HG02938 (cell line): ENCODE results near the gene STIP1.
"Not testable (repeated sequence)": the region's sequence is repeated elsewhere in the genome, so short reads cannot be mapped to it uniquely, and the experiment has no call there.

Source experiments
- ATAC-seq: cut with Tn5 transposase; IDR thresholded peaks from one replicate; pipeline ENCODE4 v1.9.1; 2021; ENCODE audit warnings: mild to moderate bottlenecking, moderate library complexity; ENCODE audit not compliant: unreplicated experiment

Gene STIP1

DNA sequence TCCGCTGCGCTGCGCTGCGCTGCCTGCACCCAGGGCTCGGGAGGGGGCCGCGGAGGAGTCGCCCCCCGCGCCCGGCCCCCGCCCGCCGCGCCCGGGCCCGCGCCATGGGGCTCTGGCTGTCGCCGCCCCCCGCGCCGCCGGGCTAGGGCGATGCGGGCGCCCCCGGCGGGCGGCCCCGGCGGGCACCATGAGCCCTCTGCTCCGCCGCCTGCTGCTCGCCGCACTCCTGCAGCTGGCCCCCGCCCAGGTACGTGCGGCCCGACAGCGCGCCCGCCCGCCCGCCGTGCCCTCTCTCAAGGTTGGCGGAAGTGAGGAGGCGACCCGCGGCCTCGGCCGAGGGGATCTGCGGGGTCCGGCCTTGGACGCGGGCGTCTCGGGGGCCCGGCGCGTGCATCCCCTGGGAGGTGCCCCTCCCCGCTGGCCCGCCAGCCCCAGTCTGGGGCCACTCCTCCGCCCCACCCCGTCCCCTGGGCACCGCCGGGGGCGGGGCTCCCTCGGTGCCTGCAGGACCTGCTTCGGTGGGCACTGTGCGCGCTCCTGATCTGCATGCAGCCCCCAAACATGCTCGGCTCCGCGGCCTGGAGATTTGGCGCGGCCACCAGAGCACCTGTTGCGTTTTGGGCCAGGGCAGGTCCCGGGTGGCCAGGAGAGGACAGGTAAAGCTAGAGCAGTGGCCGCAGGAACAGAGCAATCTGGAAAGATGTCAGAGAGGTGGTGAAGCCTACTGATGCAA lies 48.8 kb downstream of the STIP1 start:
- ATAC-seq: no peak

- no peak for ATAC-seq
These were observed 49.6 kb downstream of the STIP1 start for GRCh38 chr11:64235437-64236161.

DNA sequence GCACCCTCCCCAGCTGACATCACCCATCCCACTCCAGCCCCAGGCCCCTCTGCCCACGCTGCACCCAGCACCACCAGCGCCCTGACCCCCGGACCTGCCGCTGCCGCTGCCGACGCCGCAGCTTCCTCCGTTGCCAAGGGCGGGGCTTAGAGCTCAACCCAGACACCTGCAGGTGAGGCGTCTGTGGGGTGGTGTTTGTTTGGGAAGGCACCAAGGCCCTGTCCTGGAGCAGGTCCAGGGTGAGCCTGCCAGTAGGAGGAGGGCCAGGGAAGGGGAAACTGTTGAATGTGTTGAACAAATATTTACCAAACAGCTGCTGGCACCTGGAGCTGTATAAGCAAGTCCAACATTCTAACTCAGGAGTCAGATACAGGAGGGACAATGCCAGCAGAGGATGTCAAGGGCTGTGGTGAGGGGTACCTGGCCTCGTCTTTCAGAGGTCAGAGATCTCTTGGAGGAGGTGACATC lies 51.5 kb downstream of the STIP1 start:
- no peak for ATAC-seq

GRCh38 chr11:64238076-64238475 lies 52.1 kb downstream of the STIP1 start:
- no peak for ATAC-seq

DNA sequence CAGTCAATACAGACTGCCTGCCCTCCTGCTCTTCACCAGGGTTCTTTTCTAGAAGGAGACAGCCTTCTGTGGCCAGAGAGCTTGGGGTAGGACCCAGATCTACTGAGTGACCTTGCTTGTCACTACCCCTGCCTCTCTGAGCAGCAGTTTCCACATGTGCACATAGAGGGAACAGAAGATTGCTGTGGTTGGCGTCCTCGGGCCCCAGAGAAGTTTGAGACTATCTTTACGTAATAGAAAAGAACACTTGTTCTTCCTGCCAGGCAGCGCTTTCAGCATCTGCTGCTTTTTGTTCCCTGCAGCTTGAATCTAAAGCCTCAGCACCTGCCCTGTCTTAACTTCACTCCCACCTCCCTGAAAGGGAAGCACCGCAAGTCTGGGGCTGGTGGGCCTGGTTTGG lies 53.0 kb downstream of the STIP1 start:
- ATAC-seq: no peak

DNA sequence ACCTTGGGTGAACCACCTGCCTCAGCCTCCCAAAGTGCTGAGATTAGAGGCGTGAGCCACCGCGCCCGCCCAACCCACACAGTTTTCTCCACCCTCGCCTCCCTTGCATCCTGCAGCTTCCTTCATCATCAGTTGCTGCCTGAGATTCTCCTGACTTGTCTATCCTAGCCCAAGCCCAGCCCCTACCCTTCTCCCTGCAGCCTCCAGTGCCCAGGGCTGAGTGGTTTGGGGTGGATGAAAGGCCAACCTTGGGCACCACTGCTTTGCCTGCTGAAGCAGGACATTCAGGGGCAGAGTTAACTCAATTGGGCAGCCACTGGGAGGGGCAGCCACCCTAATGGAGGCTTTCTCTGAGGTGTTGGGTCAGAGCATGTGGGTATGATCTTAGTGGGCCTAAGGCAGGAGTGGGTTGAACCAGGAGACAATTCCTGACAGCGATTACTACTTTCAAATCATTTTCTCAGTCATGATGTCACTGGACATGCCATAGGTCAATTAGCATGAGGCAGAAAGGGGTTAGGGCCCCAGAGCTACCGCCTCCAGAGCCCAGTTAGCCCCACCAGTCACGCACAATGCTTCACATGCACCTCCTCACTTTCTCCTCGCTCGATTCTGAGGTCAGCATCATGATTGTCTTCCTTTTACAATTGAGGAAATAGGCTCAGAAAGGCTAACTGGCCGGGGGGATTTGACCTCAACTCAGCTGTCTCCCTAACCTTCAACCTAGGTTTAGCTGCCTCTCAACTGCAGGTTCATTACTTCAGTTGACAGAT lies 53.9 kb downstream of the STIP1 start:
- ATAC-seq: no peak

DNA sequence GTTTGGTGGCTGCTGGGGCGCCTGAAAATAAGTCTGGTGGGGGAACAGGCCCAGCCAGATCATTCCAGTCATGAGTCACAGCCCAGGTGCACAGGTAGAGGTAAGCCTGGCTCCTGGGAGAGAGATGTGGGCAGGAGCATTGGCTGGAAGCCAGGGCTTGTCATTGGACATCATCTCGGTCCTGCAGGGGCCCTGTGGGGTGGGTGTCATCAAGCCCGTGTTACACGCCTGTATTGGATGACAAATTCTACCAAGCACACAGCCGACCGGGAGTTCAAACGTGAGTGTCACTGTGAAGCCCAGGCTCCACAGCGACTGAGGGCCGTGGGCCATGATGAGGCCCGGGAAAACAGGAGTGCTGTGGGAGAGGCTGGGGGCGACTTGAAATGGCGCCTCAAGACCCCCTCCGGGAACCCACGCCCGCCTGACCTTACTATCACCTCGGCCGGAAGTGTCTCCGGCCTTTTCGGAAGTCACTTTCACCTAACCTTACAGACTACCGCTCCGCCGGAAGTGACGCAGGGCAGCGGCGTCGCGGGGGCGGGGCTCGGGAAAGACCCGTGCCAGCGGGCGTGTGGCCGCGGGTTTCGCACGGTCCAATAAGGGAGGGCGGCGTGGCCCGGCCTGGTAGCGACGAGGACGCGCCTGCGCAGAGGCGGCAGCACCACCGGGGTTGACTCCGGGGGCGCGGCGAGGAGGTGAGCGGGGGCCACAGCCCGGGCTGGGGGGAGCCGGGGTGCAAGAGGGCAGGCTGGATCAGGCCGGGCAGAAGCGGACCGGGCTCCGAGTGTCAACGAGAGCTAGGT lies 54.7 kb downstream of the STIP1 start, which contains the start of gene FKBP2:
Gene FKBP2 (plus strand): TSS at position 661 of the 806 bp plus-strand sequence. CDS start 1,293 bp downstream, outside the sequence.
- ATAC-seq: peak; percentile 41

- ATAC-seq: no peak
These were observed 55.2 kb downstream of the STIP1 start for GRCh38 chr11:64241241-64241490.

GRCh38 chr11:64241491-64242374 lies 55.8 kb downstream of the STIP1 start:
- peak; percentile 65 for ATAC-seq

DNA sequence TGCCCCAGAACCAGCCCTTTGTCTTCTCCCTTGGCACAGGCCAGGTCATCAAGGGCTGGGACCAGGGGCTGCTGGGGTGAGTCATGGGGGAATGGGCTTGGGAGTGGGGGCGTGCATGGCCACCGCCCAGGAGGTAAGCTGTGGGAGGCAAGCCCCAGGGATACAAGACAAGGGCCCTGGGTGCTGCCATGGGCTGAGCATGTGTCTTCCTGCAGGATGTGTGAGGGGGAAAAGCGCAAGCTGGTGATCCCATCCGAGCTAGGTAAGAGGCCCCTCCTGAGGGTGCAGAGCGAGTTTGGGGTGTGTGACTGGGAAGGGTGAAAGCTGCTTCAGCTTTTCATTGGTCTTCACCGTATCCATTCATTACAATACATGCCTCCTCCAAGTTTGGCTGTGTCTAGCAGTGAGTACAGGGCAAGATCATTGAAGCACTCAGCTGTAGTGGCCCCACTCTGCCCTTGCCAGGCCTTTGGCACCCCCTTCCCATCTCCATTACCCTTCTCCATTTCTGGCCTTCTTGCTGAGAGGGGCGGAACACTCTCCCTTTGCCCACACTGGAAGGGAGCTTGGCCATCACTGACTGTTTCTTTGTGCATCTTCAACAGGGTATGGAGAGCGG lies 57.4 kb downstream of the STIP1 start:
- ATAC-seq: no peak

GRCh38 chr11:64244107-64244506 lies 58.1 kb downstream of the STIP1 start:
- ATAC-seq: no peak

DNA sequence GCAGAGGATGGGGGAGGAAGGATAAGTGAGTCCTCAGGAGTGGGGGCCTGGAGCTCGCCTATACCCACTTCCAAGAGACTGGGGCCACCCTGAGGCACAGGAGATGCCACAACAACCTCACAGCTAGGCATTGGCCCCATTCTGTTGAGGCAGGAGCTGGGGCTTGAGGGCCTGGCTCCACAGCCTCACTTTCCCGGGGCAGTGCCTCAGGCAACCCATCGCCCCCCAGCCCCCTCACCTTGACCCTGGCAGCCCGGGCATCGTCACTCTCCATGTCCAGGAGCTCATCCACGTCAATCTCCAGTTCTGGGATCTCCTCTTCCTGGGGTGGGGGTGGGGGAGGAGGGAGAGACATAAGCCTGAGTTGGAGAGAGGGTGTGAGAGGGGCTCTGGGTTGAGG lies 59.0 kb downstream of the STIP1 start:
- no peak for ATAC-seq

GRCh38 chr11:64245401-64245796 lies 59.4 kb downstream of the STIP1 start:
- no peak for ATAC-seq

- ATAC-seq: no peak
These were observed 60.0 kb downstream of the STIP1 start for GRCh38 chr11:64245797-64246620.

DNA sequence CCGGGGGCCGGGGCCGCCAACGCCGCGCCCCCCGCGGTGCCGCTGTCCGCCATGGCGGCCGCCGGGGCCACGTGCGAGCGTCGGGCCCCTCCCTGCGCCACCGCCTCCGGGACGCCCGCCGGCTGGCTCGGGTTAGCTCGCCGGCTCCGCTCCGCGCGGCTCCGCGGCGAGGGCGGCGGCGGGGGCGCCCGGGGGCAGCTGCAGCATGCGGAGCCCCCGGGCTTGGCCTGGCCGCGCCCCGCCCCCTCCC lies 60.6 kb downstream of the STIP1 start:
- not testable (repeated sequence) for ATAC-seq

GRCh38 chr11:64246871-64247728 lies 61.1 kb downstream of the STIP1 start, which contains the start of gene PPP1R14B:
TSS of gene PPP1R14B (minus strand) at chr11:64246943. CDS start at chr11:64246673, 270 bp downstream.
- peak; percentile 38 for ATAC-seq

DNA sequence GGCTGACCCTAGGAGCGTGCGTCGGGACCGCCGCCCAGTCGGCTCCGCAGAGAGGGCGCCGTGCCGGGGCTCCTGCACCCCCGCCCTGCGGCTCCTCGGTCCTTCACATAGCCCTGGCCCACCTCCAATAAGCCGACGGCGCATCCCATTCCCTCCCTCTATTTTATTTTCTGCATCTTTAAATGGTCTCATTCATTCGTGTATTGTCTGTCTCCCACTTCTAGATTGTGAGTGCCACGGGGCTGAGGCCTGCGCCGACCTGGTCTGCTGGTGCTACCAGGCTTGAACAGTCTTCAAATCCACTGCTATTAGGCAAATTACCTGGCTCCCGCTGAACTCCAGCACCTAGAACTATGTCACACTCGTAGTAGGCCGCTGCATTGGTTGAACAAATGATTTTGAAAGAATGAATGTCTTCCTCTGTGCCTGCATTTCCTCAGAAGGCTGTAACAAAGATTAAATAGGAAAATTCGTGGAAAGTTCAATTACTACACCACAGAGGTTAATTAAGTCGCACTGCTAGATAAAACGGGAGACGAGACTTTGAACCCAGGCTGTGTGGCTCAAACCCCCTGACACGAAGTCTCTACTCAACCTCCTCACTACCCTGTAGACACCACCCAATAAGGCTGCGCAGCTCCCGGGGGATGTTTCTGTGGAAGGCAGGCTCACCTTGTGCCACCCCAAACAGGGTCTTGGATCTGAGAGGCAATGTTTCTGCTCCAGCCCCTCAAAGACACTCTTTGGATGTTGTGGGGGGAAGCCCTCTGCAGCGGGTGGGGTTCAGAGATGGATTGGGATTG lies 62.0 kb downstream of the STIP1 start:
- ATAC-seq: no peak
